HUES6 (cell line): Measurements from ENCODE around the gene NEU2.

Experiments
- H3K27ac ChIP-seq: 2 replicates; pipeline ENCODE4 v1.7.0; 2013; ENCODE audit warnings: low read depth, mild to moderate bottlenecking, low read length, inconsistent platforms
- H3K27me3 ChIP-seq: 2 replicates; pipeline ENCODE4 v1.6.1; 2013; ENCODE audit warnings: low read length; ENCODE audit not compliant: control insufficient read depth, insufficient read depth
- H3K36me3 ChIP-seq: 2 replicates; pipeline ENCODE4 v1.6.1; 2013; ENCODE audit warnings: low read length; ENCODE audit not compliant: control insufficient read depth, insufficient read depth
- H3K4me1 ChIP-seq: 2 replicates; pipeline ENCODE4 v1.6.1; 2013; ENCODE audit warnings: low read length; ENCODE audit not compliant: control insufficient read depth, insufficient read depth
- H3K4me3 ChIP-seq: 2 replicates; pipeline ENCODE4 v1.5.1; 2013; ENCODE audit warnings: low read depth, low read length
- H3K9ac ChIP-seq: one replicate; pipeline ENCODE4 v1.6.1; 2013; ENCODE audit warnings: mild to moderate bottlenecking, low read length
- H3K9me3 ChIP-seq: 2 replicates; pipeline ENCODE4 v1.6.1; 2013; ENCODE audit warnings: low read depth, low read length; ENCODE audit not compliant: control insufficient read depth, insufficient read depth

Gene NEU2

DNA sequence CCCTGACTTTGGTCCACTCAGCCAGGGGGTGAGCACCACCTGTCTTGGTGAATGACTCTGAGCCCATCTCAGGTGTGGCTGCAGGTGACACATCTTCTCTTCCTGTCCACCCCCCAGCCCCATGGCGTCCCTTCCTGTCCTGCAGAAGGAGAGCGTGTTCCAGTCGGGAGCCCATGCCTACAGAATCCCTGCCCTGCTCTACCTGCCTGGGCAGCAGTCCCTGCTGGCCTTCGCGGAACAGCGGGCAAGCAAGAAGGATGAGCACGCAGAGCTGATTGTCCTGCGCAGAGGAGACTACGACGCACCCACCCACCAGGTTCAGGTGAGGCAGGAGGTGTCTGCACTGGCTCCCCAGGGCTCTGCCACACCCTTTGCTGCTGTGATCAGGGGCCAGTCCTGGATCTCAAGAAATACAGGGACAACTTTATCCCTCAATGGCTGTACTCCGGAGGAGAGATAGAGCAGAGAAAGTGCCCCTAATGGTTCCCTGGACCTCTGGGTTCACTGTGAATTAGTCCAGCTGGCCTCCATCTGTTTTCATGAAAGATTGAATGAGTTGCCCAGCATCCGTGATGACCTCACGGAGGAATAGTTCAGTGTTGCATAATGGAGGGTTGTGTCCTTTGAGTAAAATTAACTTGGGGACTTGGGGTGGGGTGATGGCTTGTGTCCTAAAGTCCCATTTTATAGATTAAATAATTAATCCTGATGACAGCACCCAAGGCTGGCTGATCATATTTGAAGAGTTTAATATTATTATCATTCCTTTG lies at the start of gene NEU2:
Gene NEU2 (plus strand): TSS at position 122 of the 770 bp plus-strand sequence. CDS start 0 bp downstream, at position 122.
- H3K36me3 ChIP-seq: no peaks in the 10 kb centered on the region
- H3K4me1 ChIP-seq: no peaks in the 10 kb centered on the region
- no peak within 1 kb of the TSS for H3K9ac ChIP-seq

DNA sequence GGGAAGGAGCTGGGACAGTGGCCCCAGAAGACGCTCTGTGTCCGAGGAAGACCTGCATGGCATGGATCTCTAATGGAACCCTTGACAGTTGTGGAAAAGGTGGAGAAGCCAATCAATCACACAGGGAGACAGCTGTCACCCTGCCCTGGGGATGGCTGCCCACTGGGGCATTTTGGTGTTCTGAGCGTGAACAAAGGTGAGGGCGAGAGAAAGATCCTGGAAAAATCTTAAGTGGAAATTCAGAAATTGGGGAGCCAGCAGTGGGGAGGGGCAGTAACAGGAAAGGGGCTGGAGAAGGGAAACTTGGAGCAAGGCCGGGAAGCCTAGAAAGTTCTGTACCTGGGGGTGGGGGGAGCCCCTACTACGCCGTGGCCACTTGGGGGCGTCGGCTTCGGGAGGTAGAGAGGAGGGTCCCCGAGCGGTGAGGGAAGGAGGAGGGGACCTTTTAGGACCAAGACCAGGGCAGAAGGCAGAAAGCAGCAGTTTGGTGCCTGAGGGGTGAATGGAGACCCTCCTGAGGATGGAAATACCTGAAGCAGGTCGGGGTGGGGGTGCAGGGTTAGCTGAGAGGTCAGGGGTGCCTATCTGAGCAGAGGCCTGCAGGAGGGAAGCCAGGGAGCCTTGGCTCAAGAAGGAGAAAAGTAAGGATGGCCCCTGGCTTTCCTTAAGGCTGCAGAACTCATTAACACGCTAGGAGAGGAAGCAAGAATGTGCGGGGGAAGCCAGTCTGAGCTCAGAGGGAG lies 49.4 kb upstream of the NEU2 start:
- H3K27ac ChIP-seq: no peak overlapping the region
- H3K4me1 ChIP-seq: peaks cover 14% of the 10 kb centered on the region
- H3K9ac ChIP-seq: no peak overlapping the region
- H3K9me3 ChIP-seq: peaks cover 7% of the 10 kb centered on the region; the same call in 1 of the 2 replicates
- no peak overlapping the region for H3K4me3 ChIP-seq
- H3K27me3 ChIP-seq: no peaks in the 10 kb centered on the region
- no peaks in the 10 kb centered on the region for H3K36me3 ChIP-seq

More for the DNA sequence above, at the start of gene NEU2:
- H3K9me3 ChIP-seq: peaks cover 6% of the 10 kb centered on the region; the same call in 1 of the 2 replicates
- no peaks in the 10 kb centered on the region for H3K27me3 ChIP-seq
- H3K4me3 ChIP-seq: no peak within 1 kb of the TSS
- H3K27ac ChIP-seq: no peak within 1 kb of the TSS

DNA sequence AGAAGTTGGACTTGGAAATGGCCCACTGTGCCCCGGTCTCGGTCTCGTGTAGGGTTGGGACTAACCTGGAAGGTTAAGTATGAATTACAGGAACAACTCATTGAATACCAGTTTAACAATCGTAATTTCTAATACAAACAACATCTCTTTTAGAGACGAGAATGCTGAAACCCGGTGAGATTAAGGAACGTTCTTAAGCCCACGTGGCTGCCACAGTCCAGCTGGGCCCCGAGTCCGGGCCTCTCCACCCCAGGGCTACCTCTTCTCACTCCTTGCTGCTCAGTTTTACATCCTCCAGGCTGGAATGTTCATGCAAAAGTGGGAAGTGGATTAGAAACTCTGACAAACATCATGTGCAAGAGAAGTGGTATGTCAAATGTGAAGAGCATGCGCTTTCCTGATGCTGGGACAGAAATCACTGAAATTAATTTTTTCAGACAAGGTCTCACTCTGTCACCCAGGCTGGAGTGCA lies 48.8 kb upstream of the NEU2 start:
- Histone ChIP-seq H3K36me3 (no peaks in the 10 kb centered on the region), H3K9ac (no peak overlapping the region), H3K4me1 (peaks cover 14% of the 10 kb centered on the region), H3K27ac (no peak overlapping the region), H3K9me3 (peaks cover 7% of the 10 kb centered on the region; the same call in 1 of the 2 replicates), H3K27me3 (no peaks in the 10 kb centered on the region), H3K4me3 (no peak overlapping the region)

DNA sequence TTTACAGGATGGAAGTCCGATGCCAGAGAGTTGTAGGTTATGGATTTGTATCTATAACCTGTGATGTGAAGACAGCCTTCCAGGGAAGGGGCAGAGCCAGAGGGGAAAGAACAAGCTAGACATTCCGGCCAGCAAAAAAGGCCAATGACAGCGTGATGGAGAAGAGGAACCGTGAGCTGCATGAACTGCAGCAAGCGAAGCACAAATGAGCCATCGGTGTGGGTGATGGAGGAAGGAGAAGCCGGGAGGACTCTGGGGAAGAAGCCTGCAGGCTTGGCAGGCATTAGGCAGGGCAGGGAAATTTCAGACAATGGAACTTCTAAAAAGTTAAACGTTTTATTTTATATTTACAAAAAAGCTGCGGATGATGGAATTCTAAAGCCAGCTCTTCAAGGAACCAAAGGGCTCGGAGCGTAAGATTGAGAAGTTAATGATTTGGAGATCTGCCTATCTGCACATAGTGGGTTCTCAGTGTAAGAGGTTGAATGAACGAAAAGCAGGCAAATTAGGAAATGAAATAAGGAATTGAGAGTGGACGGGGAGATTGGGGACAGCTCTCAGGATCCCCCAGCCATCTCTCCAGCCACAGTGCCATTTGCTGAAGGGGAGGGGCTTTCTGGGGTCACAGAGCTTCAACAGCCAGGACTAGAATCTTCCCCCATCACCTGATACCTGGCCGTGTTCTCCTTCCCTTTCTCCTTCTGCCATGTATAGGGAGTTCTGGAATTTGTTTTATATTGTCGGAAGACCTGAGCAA lies 47.8 kb upstream of the NEU2 start:
- H3K36me3 ChIP-seq: no peaks in the 10 kb centered on the region
- H3K27me3 ChIP-seq: no peaks in the 10 kb centered on the region
- no peak overlapping the region for H3K27ac ChIP-seq
- peaks cover 14% of the 10 kb centered on the region for H3K4me1 ChIP-seq
- peaks cover 7% of the 10 kb centered on the region; the same call in 1 of the 2 replicates for H3K9me3 ChIP-seq
- no peak overlapping the region for H3K4me3 ChIP-seq
- no peak overlapping the region for H3K9ac ChIP-seq

DNA sequence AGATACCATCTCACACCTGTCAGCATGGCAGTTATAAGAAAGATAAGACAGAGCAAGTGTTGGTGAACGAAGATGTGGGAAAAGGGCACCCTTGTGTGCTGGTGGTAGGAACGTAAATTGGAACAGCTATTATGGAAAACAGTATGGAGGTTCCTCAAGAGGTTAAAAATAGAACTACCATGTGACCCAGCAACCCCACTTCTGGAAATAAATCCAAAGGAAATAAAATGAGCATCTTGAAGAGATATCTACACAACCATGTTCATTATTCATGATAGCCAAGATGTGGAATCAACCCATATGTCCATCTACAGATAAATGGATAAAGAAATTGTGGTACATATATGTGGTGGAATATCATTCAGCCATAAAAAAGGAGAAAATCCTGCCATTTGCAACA lies 46.3 kb upstream of the NEU2 start:
- Histone ChIP-seq H3K4me3 (no peak overlapping the region), H3K9ac (no peak overlapping the region), H3K36me3 (no peaks in the 10 kb centered on the region), H3K27ac (no peak overlapping the region), H3K4me1 (peaks cover 14% of the 10 kb centered on the region), H3K9me3 (peaks cover 7% of the 10 kb centered on the region; the same call in 1 of the 2 replicates), H3K27me3 (no peaks in the 10 kb centered on the region)

DNA sequence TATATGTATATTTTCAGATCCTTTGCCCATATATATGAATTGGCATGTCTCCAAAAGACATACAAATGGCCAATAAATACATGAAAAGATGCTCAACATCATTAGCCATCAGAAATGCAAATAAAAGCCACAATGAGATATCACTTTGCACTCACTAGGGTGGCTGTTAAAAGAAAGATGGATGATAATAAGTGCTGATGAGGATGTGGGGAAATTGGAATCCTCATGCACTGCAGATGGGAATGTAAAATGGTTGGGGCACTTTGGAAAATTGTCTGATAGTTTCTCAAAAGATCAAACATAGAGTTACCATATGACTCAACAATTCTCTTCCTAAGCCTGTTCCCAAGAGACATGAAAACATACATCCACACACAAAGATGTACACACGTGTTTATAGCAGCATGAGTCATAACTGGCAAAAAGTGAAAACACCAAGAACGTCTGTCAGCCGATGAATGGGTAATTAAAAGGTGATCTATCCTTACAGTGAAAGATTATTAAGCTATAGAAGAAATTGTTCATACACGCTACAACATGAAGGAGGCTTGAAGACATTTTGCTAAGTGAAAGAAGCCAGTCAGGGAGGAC lies 39.1 kb upstream of the NEU2 start:
- no peaks in the 10 kb centered on the region for H3K36me3 ChIP-seq
- no peak overlapping the region for H3K9ac ChIP-seq
- H3K4me3 ChIP-seq: no peak overlapping the region
- H3K27ac ChIP-seq: no peak overlapping the region
- H3K9me3 ChIP-seq: peaks cover 3% of the 10 kb centered on the region; the same call in 1 of the 2 replicates
- H3K27me3 ChIP-seq: no peaks in the 10 kb centered on the region
- H3K4me1 ChIP-seq: no peaks in the 10 kb centered on the region; the same call in 1 of the 2 replicates

DNA sequence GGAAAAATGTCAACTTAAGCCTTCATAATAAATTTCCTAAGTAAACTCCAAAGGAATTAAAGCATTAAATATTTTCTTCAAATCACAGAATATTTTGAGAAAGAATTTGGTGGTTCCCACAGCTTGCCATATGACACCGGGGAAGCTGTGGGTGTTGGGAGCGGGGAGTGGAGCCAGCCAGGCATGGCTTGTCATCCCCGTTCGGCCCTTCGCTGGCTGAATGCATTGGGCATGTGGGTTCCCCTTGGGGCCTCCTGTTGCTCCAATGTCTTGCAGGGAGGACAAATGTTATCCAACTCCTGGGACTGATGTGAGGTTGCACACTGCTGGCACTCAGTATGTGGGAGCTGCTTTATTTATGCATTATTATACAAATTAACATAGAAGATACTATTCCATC lies 38.0 kb upstream of the NEU2 start:
- no peak overlapping the region for H3K9ac ChIP-seq
- no peaks in the 10 kb centered on the region for H3K4me1 ChIP-seq
- H3K4me3 ChIP-seq: no peak overlapping the region
- no peak overlapping the region for H3K27ac ChIP-seq
- no peaks in the 10 kb centered on the region for H3K36me3 ChIP-seq
- H3K9me3 ChIP-seq: peaks cover 3% of the 10 kb centered on the region; the same call in 1 of the 2 replicates
- H3K27me3 ChIP-seq: no peaks in the 10 kb centered on the region

DNA sequence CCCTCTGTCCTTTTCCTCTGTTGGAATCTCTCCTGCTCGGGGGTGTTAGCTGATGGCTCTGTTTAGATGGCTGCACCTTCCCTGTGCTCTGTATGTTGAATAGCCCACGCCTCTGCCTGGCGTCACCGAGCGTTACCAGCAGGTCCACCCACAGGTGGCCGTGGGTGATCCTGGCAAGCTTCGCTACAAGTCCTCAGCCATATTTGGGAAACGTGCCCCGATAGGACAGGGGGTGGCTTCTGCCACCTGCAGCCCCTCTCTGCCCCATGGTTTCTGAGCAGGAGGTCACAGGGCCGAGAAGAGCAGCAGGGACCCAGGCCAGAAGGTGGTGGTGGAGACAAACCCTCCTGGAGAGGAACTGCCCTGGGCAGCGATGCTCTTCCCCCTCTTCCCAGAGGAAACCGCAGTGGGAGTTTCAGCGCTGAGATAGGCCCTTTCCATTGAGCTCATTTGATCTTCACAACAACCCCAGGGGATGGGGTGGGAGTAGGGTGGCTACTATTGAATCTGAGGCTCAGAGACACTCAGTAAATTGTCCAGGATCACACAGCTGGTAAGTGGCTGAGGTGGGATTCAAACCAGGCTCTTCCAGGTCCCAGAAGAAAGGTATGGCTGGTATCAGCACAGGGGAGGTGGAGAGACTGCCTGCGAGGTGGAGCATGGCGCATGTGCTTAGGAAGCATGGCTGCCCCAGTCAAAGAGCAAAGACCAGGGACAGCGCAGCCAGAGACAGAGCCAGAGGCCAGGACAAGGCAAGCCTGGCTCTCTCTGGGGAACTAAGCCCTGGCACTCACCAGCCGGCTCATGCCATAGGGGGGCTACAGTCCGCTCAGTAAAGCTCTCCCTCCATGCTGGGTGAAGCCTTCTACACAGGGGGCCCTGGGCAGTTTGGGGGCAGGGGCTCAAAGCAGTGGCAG lies 34.5 kb upstream of the NEU2 start:
- no peaks in the 10 kb centered on the region for H3K36me3 ChIP-seq
- H3K27me3 ChIP-seq: no peaks in the 10 kb centered on the region
- H3K4me1 ChIP-seq: no peaks in the 10 kb centered on the region
- H3K27ac ChIP-seq: no peak overlapping the region
- H3K4me3 ChIP-seq: no peak overlapping the region
- H3K9me3 ChIP-seq: no peaks in the 10 kb centered on the region
- no peak overlapping the region for H3K9ac ChIP-seq

DNA sequence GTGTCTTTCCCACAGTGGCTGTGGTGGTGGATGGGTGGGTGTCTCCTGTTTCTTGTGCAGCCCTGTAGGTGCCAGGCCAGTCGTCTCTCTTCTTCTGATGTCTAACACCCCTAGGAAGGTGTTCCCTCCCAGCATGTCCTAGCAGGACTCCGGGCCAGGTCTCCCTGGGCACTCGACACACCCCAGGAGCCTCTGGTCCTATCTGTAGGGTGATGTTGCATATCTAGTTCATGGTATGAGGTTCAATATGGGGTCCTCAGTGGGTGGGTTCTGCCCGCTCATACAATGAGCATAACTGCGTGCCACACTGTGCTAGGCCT lies 33.8 kb upstream of the NEU2 start:
- Histone ChIP-seq H3K27me3 (no peaks in the 10 kb centered on the region), H3K27ac (no peak overlapping the region), H3K36me3 (no peaks in the 10 kb centered on the region), H3K9ac (no peak overlapping the region), H3K4me1 (no peaks in the 10 kb centered on the region), H3K4me3 (no peak overlapping the region), H3K9me3 (no peaks in the 10 kb centered on the region)

DNA sequence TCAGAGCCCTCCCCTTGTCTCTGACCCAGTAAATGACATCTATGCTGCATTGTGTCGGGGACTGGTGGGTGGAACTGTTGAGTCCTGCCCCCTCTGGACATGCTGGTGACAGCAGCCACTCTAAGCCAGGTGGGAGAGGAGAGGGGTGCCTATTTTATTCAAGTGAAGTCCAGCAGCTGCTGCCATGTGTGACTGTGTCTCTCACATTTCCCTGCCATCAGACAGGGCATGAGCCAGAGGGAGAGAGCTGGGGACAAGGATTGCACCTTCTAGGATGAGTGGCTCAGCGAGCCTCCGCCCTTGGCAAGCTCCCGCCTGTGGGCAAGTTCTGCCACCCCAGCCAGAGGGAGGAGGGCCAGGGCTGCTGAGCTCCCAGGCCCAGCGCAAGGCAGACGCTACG lies 33.1 kb upstream of the NEU2 start:
- H3K27ac ChIP-seq: no peak overlapping the region
- H3K9ac ChIP-seq: no peak overlapping the region
- no peaks in the 10 kb centered on the region for H3K9me3 ChIP-seq
- H3K4me1 ChIP-seq: no peaks in the 10 kb centered on the region
- H3K36me3 ChIP-seq: no peaks in the 10 kb centered on the region
- no peak overlapping the region for H3K4me3 ChIP-seq
- H3K27me3 ChIP-seq: no peaks in the 10 kb centered on the region
